PC-9 (cell line): ENCODE measurements around the gene AKR7A2.

Experiments
- CTCF ChIP-seq: fragments of 200-600 bp; sonication (generic); conservative IDR thresholded peaks from 2 replicates; pipeline ENCODE4 v1.6.1; 2017; ENCODE audit warnings: mixed run types, antibody characterized with exemption, mild to moderate bottlenecking, moderate library complexity
- EZH2 ChIP-seq: fragments of 200-600 bp; sonication (generic); IDR thresholded peaks from 2 replicates; pipeline ENCODE4 v1.8.0; 2017; ENCODE audit warnings: antibody characterized with exemption, low read depth

GRCh38 chr1:19343617-19344350 lies 31.8 kb upstream of the AKR7A2 start:
- TF ChIP-seq EZH2 (no peak), CTCF (no peak)
